H1 (cell line): ENCODE measurements around the gene NT5DC1. TPM values are rescaled to one million over a fixed set of nuclear protein-coding genes. Genes with fewer than 3 reads are reported as not detected.

Experiments
- CTCF ChIA-PET: fragments of 300-600 bp; sonication (Branson Sonifier 250); formaldehyde crosslinking; loops from one replicate; lab custom pipeline; 2021; ENCODE audit not compliant: partially characterized antibody; lab: Charles Lee
- POLR2A ChIA-PET: fragments of 300-600 bp; sonication (Branson Sonifier 250); formaldehyde crosslinking; loops from one replicate; lab custom pipeline; 2021; ENCODE audit warnings: inconsistent platforms; ENCODE audit not compliant: partially characterized antibody; lab: Charles Lee
- DNase-seq, 2 experiments: peaks; one replicate each; pipeline versions ENCODE4 v3.0.0 to v3.0.0-alpha.2; 2010 to 2022; ENCODE audit warnings: low spot score in 2 of 2, low read depth in 1 of 2, mixed read lengths in 1 of 2
- FAIRE-seq: peaks from 2 replicates; lab custom pipeline; 2011; peaks lifted over from hg19 to GRCh38; lab: Jason Lieb, UNC
- H2AFZ ChIP-seq: 2 replicates; pipeline ENCODE4 v1.8.1; 2012; ENCODE audit warnings: low read length, inconsistent platforms
- H2AK5ac ChIP-seq: 2 replicates; pipeline ENCODE4 v1.6.1; 2013; ENCODE audit warnings: low read depth, low read length
- H2BK120ac ChIP-seq: replicated peaks from 2 replicates; pipeline ENCODE3; 2013; ENCODE audit warnings: low read depth, low read length, inconsistent platforms
- H2BK12ac ChIP-seq: 2 replicates; pipeline ENCODE4 v1.6.1; 2013; ENCODE audit warnings: low read depth, low read length
- H2BK15ac ChIP-seq: 2 replicates; pipeline ENCODE4 v1.6.1; 2013; ENCODE audit warnings: low read length
- H2BK20ac ChIP-seq: 2 replicates; pipeline ENCODE4 v1.6.1; 2013; ENCODE audit warnings: low read length
- H2BK5ac ChIP-seq: 2 replicates; pipeline ENCODE4 v1.6.1; 2013; ENCODE audit warnings: low read depth, low read length
- H3K14ac ChIP-seq: 2 replicates; pipeline ENCODE4 v1.6.1; 2013; ENCODE audit warnings: inconsistent platforms; ENCODE audit not compliant: insufficient read length
- H3K18ac ChIP-seq: 2 replicates; pipeline ENCODE4 v1.6.1; 2013; ENCODE audit warnings: low read length; ENCODE audit errors: extremely low read depth
- H3K23ac ChIP-seq: 2 replicates; pipeline ENCODE4 v1.6.1; 2013; ENCODE audit warnings: inconsistent platforms; ENCODE audit not compliant: insufficient read length
- H3K23me2 ChIP-seq: 2 replicates; pipeline ENCODE4 v1.6.1; 2013; ENCODE audit warnings: low read depth, low read length
- H3K27ac ChIP-seq: 2 replicates; pipeline ENCODE4 v1.6.1; 2011; ENCODE audit warnings: low read depth, low read length, inconsistent platforms
- H3K27me3 ChIP-seq, 4 experiments: replicated peaks in 1 of 4; 1 replicate in 1 of 4; 2 replicates in 3 of 4; pipeline versions ENCODE4 v1.6.1 to v1.8.1; 2011 to 2013; ENCODE audit warnings: low read length in 3 of 4, mild to moderate bottlenecking in 3 of 4, inconsistent platforms in 2 of 4, mixed read lengths in 2 of 4, moderate library complexity in 1 of 4; ENCODE audit not compliant: control insufficient read depth in 3 of 4, insufficient read depth in 3 of 4; ENCODE audit errors: extremely low read depth in 1 of 4
- H3K36me3 ChIP-seq, 4 experiments: 2 replicates each; pipeline versions ENCODE4 v1.6.1 to v1.8.1; 2011 to 2013; ENCODE audit warnings: mild to moderate bottlenecking in 4 of 4, low read length in 3 of 4, moderate library complexity in 2 of 4, control low read depth in 1 of 4, inconsistent platforms in 1 of 4; ENCODE audit not compliant: insufficient read depth in 4 of 4, control insufficient read depth in 2 of 4
- H3K4ac ChIP-seq: replicated peaks from 2 replicates; pipeline ENCODE3; 2013; ENCODE audit warnings: low read length, low read depth, mixed read lengths, inconsistent platforms; ENCODE audit not compliant: insufficient read length
- H3K4me1 ChIP-seq, 4 experiments: replicated peaks in 1 of 4; 1 replicate in 1 of 4; 2 replicates in 3 of 4; pipeline versions ENCODE4 v1.6.1 to v1.8.1; 2011 to 2013; ENCODE audit warnings: low read length in 3 of 4, inconsistent platforms in 2 of 4, mixed read lengths in 1 of 4; ENCODE audit not compliant: insufficient read depth in 4 of 4, control insufficient read depth in 3 of 4
- H3K4me2 ChIP-seq, 2 experiments: 2 replicates each; pipeline versions ENCODE4 v1.6.1 to v1.8.1; 2011 to 2013; ENCODE audit warnings: low read depth in 2 of 2, low read length in 2 of 2, control low read depth in 1 of 2, inconsistent platforms in 1 of 2, mild to moderate bottlenecking in 1 of 2; ENCODE audit not compliant: insufficient read depth in 1 of 2
- H3K4me3 ChIP-seq, 4 experiments: fragments of 200-600, 300-600 bp in 1 of 4; sonication (generic), shearing (Covaris generic), sonication (Bioruptor Twin) in 1 of 4; 2 replicates each; pipeline versions ENCODE4 v1.5.1 to v1.8.1; 2011 to 2016; ENCODE audit warnings: low read length in 4 of 4, low read depth in 3 of 4, control low read depth in 2 of 4, inconsistent platforms in 2 of 4, mild to moderate bottlenecking in 2 of 4, mixed read lengths in 1 of 4, moderate library complexity in 1 of 4; ENCODE audit not compliant: insufficient read depth in 2 of 4; ENCODE audit errors: extremely low read depth in 1 of 4
- H3K56ac ChIP-seq: replicated peaks from 2 replicates; pipeline ENCODE3; 2013; ENCODE audit warnings: low read depth, mild to moderate bottlenecking, mixed read lengths, low read length, inconsistent platforms; ENCODE audit not compliant: insufficient read length
- H3K79me1 ChIP-seq: 2 replicates; pipeline ENCODE4 v1.6.1; 2013; ENCODE audit warnings: low read depth, low read length, control low read depth
- H3K79me2 ChIP-seq, 2 experiments: 2 replicates each; pipeline versions ENCODE4 v1.6.1 to v1.8.1; 2012 to 2013; ENCODE audit warnings: low read length in 2 of 2, mild to moderate bottlenecking in 2 of 2, inconsistent platforms in 1 of 2; ENCODE audit not compliant: insufficient read depth in 2 of 2, control insufficient read depth in 1 of 2
- H3K9ac ChIP-seq, 4 experiments: replicated peaks in 1 of 4; 1 replicate in 1 of 4; 2 replicates in 3 of 4; pipeline versions ENCODE4 v1.6.1 to v1.8.1; 2011 to 2013; ENCODE audit warnings: low read depth in 3 of 4, low read length in 3 of 4, control low read depth in 2 of 4, mild to moderate bottlenecking in 2 of 4, moderate library complexity in 2 of 4, inconsistent platforms in 1 of 4; ENCODE audit errors: extremely low read depth in 1 of 4
- H3K9me3 ChIP-seq, 2 experiments: 2 replicates each; pipeline versions ENCODE4 v1.6.1 to v1.8.1; 2012 to 2013; ENCODE audit warnings: mild to moderate bottlenecking in 2 of 2, moderate library complexity in 2 of 2, control low read depth in 1 of 2, inconsistent platforms in 1 of 2, low read depth in 1 of 2, low read length in 1 of 2, mixed read lengths in 1 of 2; ENCODE audit not compliant: insufficient read depth in 2 of 2
- H4K20me1 ChIP-seq, 2 experiments: replicated peaks in 1 of 2; 2 replicates each; pipeline versions ENCODE3 to v1.8.1; 2011 to 2013; ENCODE audit warnings: inconsistent platforms in 2 of 2, low read length in 2 of 2, mild to moderate bottlenecking in 1 of 2; ENCODE audit not compliant: insufficient read depth in 2 of 2, control insufficient read depth in 1 of 2
- H4K5ac ChIP-seq: 2 replicates; pipeline ENCODE4 v1.6.1; 2013; ENCODE audit warnings: low read length, low read depth, mixed read lengths, inconsistent platforms; ENCODE audit not compliant: insufficient read length
- H4K8ac ChIP-seq: 2 replicates; pipeline ENCODE4 v1.8.0; 2013; ENCODE audit warnings: mild to moderate bottlenecking, moderate library complexity, low read length, inconsistent platforms; ENCODE audit not compliant: insufficient read depth; ENCODE audit errors: extremely low read depth
- H4K91ac ChIP-seq: replicated peaks from 2 replicates; pipeline ENCODE3; 2013; ENCODE audit warnings: low read length, mixed read lengths, inconsistent platforms; ENCODE audit not compliant: insufficient read length
- JUN ChIP-seq: IDR thresholded peaks from 2 replicates; pipeline ENCODE4 v1.6.1; 2011; ENCODE audit warnings: low read depth, mild to moderate bottlenecking, improper control_type of control experiment, low read length
- SRF ChIP-seq: IDR thresholded peaks from 2 replicates; pipeline ENCODE4 v1.6.1; 2011; ENCODE audit warnings: mild to moderate bottlenecking, low read depth, low read length, moderate library complexity
- WGBS, 2 experiments: shearing (Covaris generic) in 1 of 2; methylation state at CpG; one replicate each; pipeline versions ENCODE4 v1.1.6 to v1.1.7; 2013 to 2015; ENCODE audit warnings: low lambda C conversion rate in 2 of 2, mixed read lengths in 2 of 2, inconsistent platforms in 1 of 2, low coverage in 1 of 2, missing lambda C conversion rate in 1 of 2; ENCODE audit not compliant: insufficient replicate concordance in 2 of 2, insufficient coverage in 1 of 2, insufficient read length in 1 of 2; ENCODE audit errors: extremely low coverage in 1 of 2, missing lambda C conversion rate in 1 of 2; 5-methylcytosine and 5-hydroxymethylcytosine counted together
- polyA plus RNA-seq, 7 experiments: library from polyadenylated mRNA; depleted of rRNA in 3 of 7; stranded (reverse) in 5 of 7; unstranded in 2 of 7; fragments of >200 nt in 5 of 7; fragments of 200-250 nt in 2 of 7; gene quantifications; 1 replicate in 5 of 7; 2 replicates in 1 of 7; 4 replicates in 1 of 7; pipeline versions ENCODE4 v1.2.1 to v1.2.3, GENCODE V29; 2011 to 2013; ENCODE audit warnings: missing spikeins in 2 of 7, mixed read lengths in 2 of 7
- total RNA-seq: library from RNA; stranded (reverse); fragmentation: NEBNext Ultra II Directional; extraction: Animal tissue kit (Norgen Biotek cat#: 25700); gene quantifications from 2 replicates; pipeline ENCODE4 v1.2.1, GENCODE V29; 2021

Gene NT5DC1
- total and polyA plus RNA-seq, 2 of the 8 experiments (the other 6 are each of a cell fraction or from before 2014, with no cell fraction given) = 25.3 to 72.7 TPM

DNA sequence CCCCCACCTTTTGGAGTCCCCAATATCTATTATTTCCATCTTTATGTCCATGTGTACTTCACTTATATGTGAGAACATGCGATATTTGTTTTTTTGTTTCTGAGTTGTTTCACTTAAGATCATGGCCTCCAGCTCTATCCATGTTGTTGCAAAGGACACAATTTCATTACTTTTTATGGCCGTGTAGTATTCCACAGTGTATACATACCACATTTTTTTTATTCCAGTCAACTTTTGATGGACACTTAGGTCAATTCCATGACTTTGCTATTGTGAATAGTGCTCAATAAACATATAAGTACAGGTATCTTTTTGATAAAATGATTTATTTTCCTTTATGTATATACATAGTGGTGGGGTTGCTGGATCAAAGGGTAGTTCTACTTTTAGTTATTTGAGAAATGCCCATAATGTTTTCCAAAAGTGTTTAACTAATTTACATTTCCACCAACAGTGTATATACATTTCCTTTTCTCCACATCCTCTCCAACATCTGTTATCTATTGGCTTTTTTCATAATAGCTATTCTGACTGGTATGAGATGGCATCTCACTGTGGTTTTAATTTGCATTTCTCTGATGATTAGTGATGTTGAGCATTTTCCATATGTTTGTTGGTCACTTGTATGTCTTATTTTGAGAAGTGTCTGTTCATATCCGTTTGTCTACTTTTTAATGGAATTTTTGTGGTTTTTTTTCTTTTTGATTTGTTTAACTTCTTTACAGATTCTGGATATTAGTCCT lies 59.3 kb downstream of the NT5DC1 start:
- H3K27me3 ChIP-seq = no peaks in the 10 kb centered on the region
- no peak overlapping the region for H2BK15ac ChIP-seq
- ChIA-PET CTCF (interaction anchor here (2.3 kb wide), 1 partner anchor 57 kb away, joined by 4 read pairs; no protein-coding TSS in a partner anchor), POLR2A (no interaction called here)
- no peak overlapping the region for H4K8ac ChIP-seq
- no peaks in the 10 kb centered on the region; a peak in 3 of 8 replicates for H3K36me3 ChIP-seq
- H3K9ac ChIP-seq = no peak overlapping the region
- no peak overlapping the region for H3K18ac ChIP-seq
- H3K23ac ChIP-seq = no peak overlapping the region
- H3K4me3 ChIP-seq = no peak overlapping the region
- TF ChIP-seq JUN (no peak), SRF (no peak)
- H3K4me2 ChIP-seq = no peak overlapping the region
- no peak overlapping the region for H2AK5ac ChIP-seq
- no peaks in the 10 kb centered on the region; a peak in 1 of 4 replicates for H3K9me3 ChIP-seq
- no peak overlapping the region for H3K27ac ChIP-seq
- H3K56ac ChIP-seq = no peak overlapping the region
- peaks cover 0 to 16% of the 10 kb centered on the region in 2 experiments; a peak in 2 of 4 replicates for H3K79me2 ChIP-seq
- no peaks in the 10 kb centered on the region for H3K4me1 ChIP-seq
- H4K5ac ChIP-seq = no peak overlapping the region
- no peak overlapping the region for H2BK12ac ChIP-seq
- H3K23me2 ChIP-seq = no peaks in the 10 kb centered on the region
- H3K79me1 ChIP-seq = no peaks in the 10 kb centered on the region
- no peak overlapping the region for H2BK5ac ChIP-seq
- H2BK20ac ChIP-seq = no peak overlapping the region
- FAIRE-seq = peak; percentile 7
- H3K14ac ChIP-seq = no peak overlapping the region
- H4K91ac ChIP-seq = no peak overlapping the region
- 96% methylated on average over 3 of the region's 3 CpGs; no CpG with 5 or more reads in 1 of the 2 experiments for WGBS, 2 experiments
- DNase-seq = no peak
- H2BK120ac ChIP-seq = no peak overlapping the region
- H3K4ac ChIP-seq = no peak overlapping the region
- no peak overlapping the region for H2AFZ ChIP-seq
- no peaks in the 10 kb centered on the region for H4K20me1 ChIP-seq
